GM12878 (cell line): ENCODE data around the gene TNKS2. TPM values are rescaled to one million over a fixed set of nuclear protein-coding genes. Genes with fewer than 3 reads are reported as not detected.

ENCODE experiments used
- ATAC-seq: fragments of 200-7000 bp; cut with Tn5 transposase; 3 replicates; pipeline ENCODE4 v1.9.1; 2020; ENCODE audit warnings: mild to moderate bottlenecking, moderate library complexity
- BruUV-seq: library from RNA; stranded (reverse); fragments of 400-500 nt; replicated peaks from 2 replicates; lab custom pipeline; 2021; lab: Mats Ljungman, UMichigan
- CTCF ChIA-PET: fragments of 300-600 bp; sonication (Branson Sonifier 250); formaldehyde crosslinking; extraction: SDS; loops from one replicate; lab custom pipeline; 2021; ENCODE audit warnings: inconsistent platforms; lab: Yijun Ruan, JAX
- POLR2A ChIA-PET: fragments of 350-600 bp; formaldehyde crosslinking; extraction: SDS; loops from one replicate; lab custom pipeline; 2021; ENCODE audit warnings: inconsistent platforms; lab: Charles Lee
- RAD21 ChIA-PET: fragments of 300-600 bp; sonication (Branson Sonifier 250); formaldehyde crosslinking; loops from one replicate; lab custom pipeline; 2023; ENCODE audit warnings: antibody characterized with exemption; ENCODE audit not compliant: unreplicated experiment; lab: Charles Lee
- SMC1A ChIA-PET: fragments of 300-600 bp; sonication (Branson Sonifier 250); formaldehyde crosslinking; loops from one replicate; lab custom pipeline; 2023; ENCODE audit not compliant: unreplicated experiment, uncharacterized antibody; lab: Charles Lee
- DNase-seq: peaks from one replicate; pipeline ENCODE4 v3.0.0-alpha.2; 2011; ENCODE audit warnings: low read depth, low spot score
- FAIRE-seq: peaks from 3 replicates; lab custom pipeline; 2011; peaks lifted over from hg19 to GRCh38; lab: Jason Lieb, UNC
- H2AFZ ChIP-seq: 2 replicates; pipeline ENCODE4 v1.6.0; 2011; ENCODE audit warnings: low read depth, low read length, control low read depth; ENCODE audit not compliant: control insufficient read depth
- H3K27ac ChIP-seq: 2 replicates; pipeline ENCODE4 v1.5.1; 2011; ENCODE audit warnings: control low read depth; ENCODE audit not compliant: control insufficient read depth, insufficient read depth
- H3K27me3 ChIP-seq, 2 experiments: replicated peaks in 1 of 2; 2 replicates each; pipeline versions ENCODE4 v1.6.0 to v1.6.1; 2011; ENCODE audit warnings: low read length in 1 of 2; ENCODE audit not compliant: control insufficient read depth in 2 of 2, insufficient read depth in 2 of 2
- H3K36me3 ChIP-seq, 2 experiments: 2 replicates each; pipeline ENCODE4 v1.5.1; 2011; ENCODE audit warnings: low read length in 1 of 2; ENCODE audit not compliant: control insufficient read depth in 2 of 2, insufficient read depth in 2 of 2
- H3K4me1 ChIP-seq: 2 replicates; pipeline ENCODE4 v1.6.1; 2011; ENCODE audit warnings: mild to moderate bottlenecking, low read length, moderate library complexity, mixed read lengths; ENCODE audit not compliant: control insufficient read depth, insufficient read depth
- H3K4me2 ChIP-seq: 2 replicates; pipeline ENCODE4 v1.6.0; 2011; ENCODE audit warnings: control low read depth; ENCODE audit not compliant: control insufficient read depth, insufficient read depth
- H3K4me3 ChIP-seq: fragments of 200-600 bp; sonication (generic); 2 replicates; pipeline ENCODE4 v1.5.1; 2016
- H3K79me2 ChIP-seq: 2 replicates; pipeline ENCODE4 v1.6.0; 2011; ENCODE audit warnings: low read length; ENCODE audit not compliant: control insufficient read depth, insufficient read depth
- H3K9ac ChIP-seq: 2 replicates; pipeline ENCODE4 v1.8.0; 2011; ENCODE audit warnings: low read length, control low read depth, mixed read lengths; ENCODE audit not compliant: control insufficient read depth, insufficient read depth
- H3K9me3 ChIP-seq: replicated peaks from 3 replicates; pipeline ENCODE4 v1.5.1; 2011; ENCODE audit warnings: mild to moderate bottlenecking, low read length; ENCODE audit not compliant: control insufficient read depth, insufficient read depth
- H4K20me1 ChIP-seq: 2 replicates; pipeline ENCODE4 v1.6.0; 2011; ENCODE audit not compliant: control insufficient read depth, insufficient read depth
- ASH2L ChIP-seq: fragments of 300-600, 200-600 bp; sonication (generic); IDR thresholded peaks from 2 replicates; pipeline ENCODE4 v1.6.1; 2017; ENCODE audit warnings: low read depth, mild to moderate bottlenecking, borderline replicate concordance
- CHD2 ChIP-seq: IDR thresholded peaks from 2 replicates; pipeline ENCODE4 v1.6.1; 2011; ENCODE audit warnings: low read depth, low read length, improper control_type of control experiment, borderline replicate concordance
- EZH2 ChIP-seq: IDR thresholded peaks from 2 replicates; pipeline ENCODE4 v1.6.1; 2012; ENCODE audit warnings: low read depth, mild to moderate bottlenecking, control low read depth, inconsistent platforms, low read length, borderline replicate concordance; ENCODE audit not compliant: control insufficient read depth
- IRF4 ChIP-seq: IDR thresholded peaks from 2 replicates; pipeline ENCODE4 v1.6.1; 2011; ENCODE audit warnings: low read depth, low read length
- NRF1 ChIP-seq: conservative IDR thresholded peaks from 2 replicates; pipeline ENCODE4 v1.6.1; 2011; ENCODE audit warnings: mild to moderate bottlenecking, low read depth, low read length, improper control_type of control experiment
- POU2F2 ChIP-seq: IDR thresholded peaks from 3 replicates; pipeline ENCODE4 v1.6.1; 2011; ENCODE audit warnings: low read depth, mild to moderate bottlenecking, low read length, borderline replicate concordance
- RAD51 ChIP-seq: fragments of 450-650 bp; IDR thresholded peaks from 2 replicates; pipeline ENCODE4 v1.6.1; 2016; ENCODE audit warnings: moderate library complexity, mild to moderate bottlenecking, inconsistent platforms
- RB1 ChIP-seq: fragments of 450-650 bp; formaldehyde crosslinking; IDR thresholded peaks from 2 replicates; pipeline ENCODE4 v1.6.1; 2017; ENCODE audit warnings: mild to moderate bottlenecking, borderline replicate concordance
- YY1 ChIP-seq: IDR thresholded peaks from 2 replicates; pipeline ENCODE4 v1.6.1; 2011; ENCODE audit warnings: low read depth, mild to moderate bottlenecking, low read length
- WGBS: methylation state at CpG from one replicate; pipeline ENCODE4 v1.1.6; 2016; ENCODE audit warnings: low lambda C conversion rate; ENCODE audit not compliant: insufficient replicate concordance, insufficient coverage; ENCODE audit errors: missing lambda C conversion rate; 5-methylcytosine and 5-hydroxymethylcytosine counted together
- in situ Hi-C: fragments of 300-500 bp; cut with MboI; formaldehyde crosslinking; loops from 9 replicates; pipeline ENCODE4 v1.14.3; 2018; ENCODE audit warnings: mixed read lengths
- intact Hi-C: fragments of 100-400 bp; cut with micrococcal nuclease; formaldehyde crosslinking; loops from one replicate; pipeline ENCODE4 v1.14.2; 2022; ENCODE audit not compliant: unreplicated experiment
- polyA plus RNA-seq, 11 experiments: library from polyadenylated mRNA; depleted of rRNA in 4 of 11; unstranded in 6 of 11; stranded (reverse) in 5 of 11; fragments of >200 nt; fragmentation: Nextera tagmentation in 4 of 11; fragmentation: Illumina TruSeq in 1 of 11; extraction: Ambion mirVana in 4 of 11; extraction: Trizol in 1 of 11; gene quantifications; 1 replicate in 1 of 11; 2 replicates in 10 of 11; pipeline versions ENCODE4 v1.2.1 to v1.2.3, GENCODE V29; 2011 to 2016; ENCODE audit warnings: inconsistent platforms in 2 of 11, missing spikeins in 2 of 11, low read depth in 1 of 11
- total RNA-seq, 4 experiments: library from RNA; depleted of rRNA in 3 of 4; stranded (reverse); fragments of >200 nt in 3 of 4; fragmentation: Illumina TruSeq in 1 of 4; extraction: Trizol in 1 of 4; gene quantifications; 2 replicates each; pipeline versions ENCODE4 v1.2.1 to v1.2.3, GENCODE V29; 2013 to 2021
- TF ChIP-seq, protein P1 (sequence below): IDR thresholded peaks from 2 replicates; pipeline ENCODE4 v1.6.1; 2011; ENCODE audit warnings: borderline replicate concordance, low read depth, mild to moderate bottlenecking, moderate library complexity, low read length; ENCODE audit not compliant: insufficient read depth, poor library complexity, severe bottlenecking
- TF ChIP-seq, protein P2 (sequence below): IDR thresholded peaks from 2 replicates; pipeline ENCODE4 v1.6.1; 2012; ENCODE audit warnings: low read depth, low read length, improper control_type of control experiment
- TF ChIP-seq, protein P3 (sequence below): IDR thresholded peaks from 2 replicates; pipeline ENCODE4 v1.6.1; 2011; ENCODE audit warnings: low read depth, low read length, improper control_type of control experiment, borderline replicate concordance

Gene TNKS2
- total and polyA plus RNA-seq, 10 of the 15 experiments (the other 5 are each of a cell fraction or from before 2014, with no cell fraction given), result 2.9 to 24.2 (median 6.9) TPM

DNA sequence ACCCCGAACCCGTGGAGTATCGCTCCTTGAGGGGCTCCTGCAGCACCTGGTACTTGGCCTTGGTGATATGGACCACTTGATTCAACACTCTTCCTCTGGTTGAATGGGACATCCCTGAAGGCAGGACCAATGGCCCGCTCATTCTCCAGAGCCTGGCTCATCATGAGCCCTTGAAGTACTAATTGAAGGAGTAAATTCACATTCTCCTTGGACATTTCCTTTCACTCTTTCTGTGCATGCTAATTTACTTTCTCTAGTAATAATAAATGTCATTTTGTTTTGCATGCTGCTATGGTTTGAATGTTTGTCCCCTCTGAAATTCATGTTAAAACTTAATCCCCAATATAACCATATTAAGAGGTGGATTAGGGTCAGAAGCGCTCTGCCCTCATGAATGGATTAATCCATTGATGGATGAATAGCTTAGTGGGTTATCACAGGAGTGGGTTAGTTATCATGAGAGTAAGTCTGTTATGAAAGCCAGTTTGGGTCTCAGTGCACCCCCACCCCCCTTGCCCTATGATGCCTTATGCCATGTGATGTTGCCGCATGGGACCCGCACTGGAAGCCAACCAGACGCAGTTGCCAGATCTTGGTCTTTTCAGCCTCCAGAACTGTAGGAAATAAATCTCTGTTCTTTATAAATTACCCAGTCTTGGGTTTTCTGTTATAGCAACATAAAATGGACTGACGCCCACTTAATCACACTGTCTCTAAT, 87.3 kb downstream of the TNKS2 start:
- RAD21 ChIA-PET, result no interaction called here
- no peak overlapping the region for H3K4me3 ChIP-seq
- intact Hi-C loops, result no loop called here
- CTCF ChIA-PET, result interaction anchor here (0.6 to 1.4 kb wide), 2 partner anchors 13 to 29 kb away, joined by 4 read pairs; no protein-coding TSS in a partner anchor
- no peak overlapping the region for H3K9ac ChIP-seq
- H3K79me2 ChIP-seq, result no peaks in the 10 kb centered on the region
- H4K20me1 ChIP-seq, result no peaks in the 10 kb centered on the region
- POLR2A ChIA-PET, result no interaction called here
- no peak for TF ChIP-seq IRF4
- TF ChIP-seq, all 136 proteins: peak for 0
- in situ Hi-C loops, result no loop called here
- Histone ChIP-seq H3K4me2 (no peak overlapping the region), H3K4me1 (peaks cover 4% of the 10 kb centered on the region), H2AFZ (no peak overlapping the region), H3K36me3 (no peaks in the 10 kb centered on the region), H3K27ac (no peak overlapping the region), H3K9me3 (no peaks in the 10 kb centered on the region), H3K27me3 (peaks cover 2 to 11% of the 10 kb centered on the region in 2 experiments; a peak in 3 of 4 replicates)
- BruUV-seq, result no TSS peak
- DNase-seq (no peak), ATAC-seq (no peak), FAIRE-seq (no peak)
- SMC1A ChIA-PET, result no interaction called here
- 80% methylated on average over 9 of the region's 9 CpGs for WGBS

DNA sequence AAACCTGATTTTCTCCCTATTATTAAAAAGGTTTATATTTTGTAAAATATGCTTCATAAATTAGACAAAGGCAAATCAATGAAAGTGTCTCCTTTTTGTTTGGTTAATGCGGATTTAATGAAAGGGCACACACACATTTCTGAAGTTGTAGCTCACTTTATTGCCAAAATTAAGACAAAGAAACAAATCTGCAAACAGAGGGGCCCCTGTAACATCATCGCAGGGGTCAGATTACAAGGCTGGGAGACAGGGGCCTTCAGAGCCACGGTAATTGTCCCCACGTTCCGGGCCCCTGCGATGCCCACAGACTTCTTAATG, 88.7 kb downstream of the TNKS2 start:
- H3K79me2 ChIP-seq, result no peaks in the 10 kb centered on the region
- RAD21 ChIA-PET, result no interaction called here
- no peak for FAIRE-seq
- DNase-seq, result no peak
- no peak overlapping the region for H3K27ac ChIP-seq
- peak overlapping the region; percentile 26; the same call in 1 of the 2 replicates for H3K4me3 ChIP-seq
- WGBS, result 0% methylated on average over 6 of the region's 6 CpGs
- BruUV-seq, result no TSS peak
- SMC1A ChIA-PET, result interaction anchor here (1.3 kb wide), 1 partner anchor 42 kb away, joined by 3 read pairs; no protein-coding TSS in a partner anchor
- peak overlapping the region; percentile 89 for H3K4me2 ChIP-seq
- intact Hi-C loops, result no loop called here
- H4K20me1 ChIP-seq, result no peaks in the 10 kb centered on the region
- peaks cover 4% of the 10 kb centered on the region for H3K4me1 ChIP-seq
- in situ Hi-C loops, result no loop called here
- POLR2A ChIA-PET, result interaction anchor here (0.7 kb wide), 1 partner anchor 495 kb away, joined by 4 read pairs; no protein-coding TSS in a partner anchor
- H3K36me3 ChIP-seq, result no peaks in the 10 kb centered on the region
- no peak for ATAC-seq
- H3K9me3 ChIP-seq, result no peaks in the 10 kb centered on the region
- H2AFZ ChIP-seq, result peak overlapping the region; percentile 51
- no peak overlapping the region for H3K9ac ChIP-seq
- peaks cover 2 to 11% of the 10 kb centered on the region in 2 experiments; a peak in 3 of 4 replicates for H3K27me3 ChIP-seq
- CTCF ChIA-PET, result no interaction called here
- TF ChIP-seq EZH2, result no peak
- TF ChIP-seq, protein P1, sequence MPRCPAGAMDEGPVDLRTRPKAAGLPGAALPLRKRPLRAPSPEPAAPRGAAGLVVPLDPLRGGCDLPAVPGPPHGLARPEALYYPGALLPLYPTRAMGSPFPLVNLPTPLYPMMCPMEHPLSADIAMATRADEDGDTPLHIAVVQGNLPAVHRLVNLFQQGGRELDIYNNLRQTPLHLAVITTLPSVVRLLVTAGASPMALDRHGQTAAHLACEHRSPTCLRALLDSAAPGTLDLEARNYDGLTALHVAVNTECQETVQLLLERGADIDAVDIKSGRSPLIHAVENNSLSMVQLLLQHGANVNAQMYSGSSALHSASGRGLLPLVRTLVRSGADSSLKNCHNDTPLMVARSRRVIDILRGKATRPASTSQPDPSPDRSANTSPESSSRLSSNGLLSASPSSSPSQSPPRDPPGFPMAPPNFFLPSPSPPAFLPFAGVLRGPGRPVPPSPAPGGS, result no peak
- no peak for TF ChIP-seq NRF1
- TF ChIP-seq, protein P2, sequence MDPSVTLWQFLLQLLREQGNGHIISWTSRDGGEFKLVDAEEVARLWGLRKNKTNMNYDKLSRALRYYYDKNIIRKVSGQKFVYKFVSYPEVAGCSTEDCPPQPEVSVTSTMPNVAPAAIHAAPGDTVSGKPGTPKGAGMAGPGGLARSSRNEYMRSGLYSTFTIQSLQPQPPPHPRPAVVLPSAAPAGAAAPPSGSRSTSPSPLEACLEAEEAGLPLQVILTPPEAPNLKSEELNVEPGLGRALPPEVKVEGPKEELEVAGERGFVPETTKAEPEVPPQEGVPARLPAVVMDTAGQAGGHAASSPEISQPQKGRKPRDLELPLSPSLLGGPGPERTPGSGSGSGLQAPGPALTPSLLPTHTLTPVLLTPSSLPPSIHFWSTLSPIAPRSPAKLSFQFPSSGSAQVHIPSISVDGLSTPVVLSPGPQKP, result no peak
- no peak for TF ChIP-seq POU2F2
- no peak for TF ChIP-seq RB1
- TF ChIP-seq YY1, result no peak
- no peak for TF ChIP-seq RAD51
- TF ChIP-seq CHD2, result no peak
- TF ChIP-seq ASH2L, result no peak
- TF ChIP-seq, protein P3, sequence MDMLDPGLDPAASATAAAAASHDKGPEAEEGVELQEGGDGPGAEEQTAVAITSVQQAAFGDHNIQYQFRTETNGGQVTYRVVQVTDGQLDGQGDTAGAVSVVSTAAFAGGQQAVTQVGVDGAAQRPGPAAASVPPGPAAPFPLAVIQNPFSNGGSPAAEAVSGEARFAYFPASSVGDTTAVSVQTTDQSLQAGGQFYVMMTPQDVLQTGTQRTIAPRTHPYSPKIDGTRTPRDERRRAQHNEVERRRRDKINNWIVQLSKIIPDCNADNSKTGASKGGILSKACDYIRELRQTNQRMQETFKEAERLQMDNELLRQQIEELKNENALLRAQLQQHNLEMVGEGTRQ, result no peak
